Astrocyte (in vitro differentiated cells and primary cell): ENCODE results near the gene MAP3K10.

Experiments used
- CTCF ChIP-seq: IDR thresholded peaks from 2 replicates; pipeline ENCODE4 v1.5.1; 2011; ENCODE audit warnings: low read depth, mild to moderate bottlenecking, inconsistent platforms, low read length, moderate library complexity; ENCODE audit not compliant: insufficient read depth
- EZH2 ChIP-seq: IDR thresholded peaks from 2 replicates; pipeline ENCODE4 v1.6.1; 2012; ENCODE audit warnings: mild to moderate bottlenecking, low read length, inconsistent platforms; ENCODE audit not compliant: insufficient read depth

GRCh38 chr19:40213251-40213829 is 22.1 kb downstream of the MAP3K10 start:
- TF ChIP-seq CTCF = no peak
- TF ChIP-seq EZH2 = no peak
